WTC11 (cell line): ENCODE results near the gene NPTN. TPM values are rescaled to one million over a fixed set of nuclear protein-coding genes. Genes with fewer than 3 reads are reported as not detected.

Experiments used
- ATAC-seq: fragments of 200-7000 bp; cut with Tn5 transposase; 2 replicates; pipeline ENCODE4 v1.10.0; 2021; ENCODE audit warnings: mild to moderate bottlenecking, moderate library complexity
- CTCF ChIA-PET: fragments of 300-600 bp; sonication (Branson Sonifier 250); formaldehyde crosslinking; loops from one replicate; lab custom pipeline; 2021; ENCODE audit warnings: antibody characterized with exemption; lab: Charles Lee
- POLR2A ChIA-PET: fragments of 350-600 bp; sonication (Branson Sonifier 250); formaldehyde crosslinking; loops from one replicate; lab custom pipeline; 2021; ENCODE audit warnings: antibody characterized with exemption; lab: Charles Lee
- DNase-seq: peaks from one replicate; pipeline ENCODE4 v3.0.0; 2021; ENCODE audit warnings: low spot score
- H3K27ac Mint-ChIP-seq: 2 replicates; pipeline ENCODE4 v1.8.0; 2021; ENCODE audit warnings: mixed read lengths
- H3K27me3 Mint-ChIP-seq: 2 replicates; pipeline ENCODE4 v1.8.0; 2021; ENCODE audit warnings: low read depth, mild to moderate bottlenecking, moderate library complexity, mixed read lengths
- H3K36me3 Mint-ChIP-seq: 2 replicates; pipeline ENCODE4 v1.8.0; 2021; ENCODE audit warnings: mixed read lengths
- H3K4me1 Mint-ChIP-seq: 2 replicates; pipeline ENCODE4 v1.8.0; 2022; ENCODE audit warnings: mixed read lengths
- H3K4me3 Mint-ChIP-seq: 2 replicates; pipeline ENCODE4 v1.8.0; 2021; ENCODE audit warnings: mild to moderate bottlenecking, moderate library complexity, mixed read lengths
- H3K9me3 Mint-ChIP-seq: 2 replicates; pipeline ENCODE4 v1.8.0; 2021; ENCODE audit warnings: mixed read lengths
- ETV6 ChIP-seq: sonication (generic); formaldehyde crosslinking; IDR thresholded peaks from 2 replicates; pipeline ENCODE4 v1.8.1; 2022; ENCODE audit warnings: mild to moderate bottlenecking, missing genetic modification reagents
- FOXJ3 ChIP-seq: sonication (generic); formaldehyde crosslinking; IDR thresholded peaks from 2 replicates; pipeline ENCODE4 v1.9.0; 2021; ENCODE audit warnings: missing genetic modification reagents, mild to moderate bottlenecking, borderline replicate concordance
- GTF2I ChIP-seq: fragments of 250-450 bp; sonication (Bioruptor Pico); conservative IDR thresholded peaks from 2 replicates; pipeline ENCODE4 v1.4.0; 2021; ENCODE audit warnings: mild to moderate bottlenecking
- JAZF1 ChIP-seq: fragments of 250-450 bp; sonication (Bioruptor Pico); IDR thresholded peaks from 2 replicates; pipeline ENCODE4 v1.9.0; 2021; ENCODE audit warnings: moderate library complexity, mild to moderate bottlenecking, inconsistent platforms
- NR1H2 ChIP-seq: sonication (generic); formaldehyde crosslinking; IDR thresholded peaks from 2 replicates; pipeline ENCODE4 v1.9.0; 2021; ENCODE audit warnings: mild to moderate bottlenecking, moderate library complexity, missing genetic modification reagents
- NR2C2 ChIP-seq: sonication (generic); formaldehyde crosslinking; IDR thresholded peaks from 2 replicates; pipeline ENCODE4 v1.8.0; 2022; ENCODE audit warnings: mild to moderate bottlenecking, missing genetic modification reagents
- NR3C1 ChIP-seq: sonication (generic); formaldehyde crosslinking; conservative IDR thresholded peaks from 2 replicates; pipeline ENCODE4 v1.8.1; 2023; ENCODE audit warnings: low read depth, mild to moderate bottlenecking, missing genetic modification reagents
- PRRX2 ChIP-seq: fragments of 250-450 bp; sonication (Bioruptor Pico); IDR thresholded peaks from 2 replicates; pipeline ENCODE4 v1.8.0; 2021; ENCODE audit warnings: mild to moderate bottlenecking
- SMAD3 ChIP-seq: sonication (generic); formaldehyde crosslinking; IDR thresholded peaks from 2 replicates; pipeline ENCODE4 v1.8.0; 2022; ENCODE audit warnings: missing genetic modification reagents, mild to moderate bottlenecking, borderline replicate concordance
- TEAD4 ChIP-seq: sonication (generic); formaldehyde crosslinking; IDR thresholded peaks from 2 replicates; pipeline ENCODE4 v1.8.0; 2022; ENCODE audit warnings: mild to moderate bottlenecking, missing genetic modification reagents
- ZBTB21 ChIP-seq: sonication (generic); formaldehyde crosslinking; IDR thresholded peaks from 2 replicates; pipeline ENCODE4 v1.8.1; 2023; ENCODE audit warnings: mild to moderate bottlenecking, missing genetic modification reagents, borderline replicate concordance
- ZNF219 ChIP-seq: sonication (generic); formaldehyde crosslinking; IDR thresholded peaks from 2 replicates; pipeline ENCODE4 v1.8.0; 2023; ENCODE audit warnings: missing genetic modification reagents, mild to moderate bottlenecking, borderline replicate concordance
- ZNF671 ChIP-seq: fragments of 250-450 bp; sonication (Bioruptor Pico); IDR thresholded peaks from 2 replicates; pipeline ENCODE4 v1.8.0; 2021; ENCODE audit warnings: mild to moderate bottlenecking
- total RNA-seq: library from RNA; stranded (reverse); gene quantifications from 3 replicates; pipeline ENCODE4 v1.2.3, GENCODE V29; 2021
- TF ChIP-seq, protein P1 (sequence below): sonication (generic); formaldehyde crosslinking; IDR thresholded peaks from 2 replicates; pipeline ENCODE4 v1.8.1; 2023; ENCODE audit warnings: mild to moderate bottlenecking, moderate library complexity, missing genetic modification reagents
- TF ChIP-seq, protein P2 (sequence below): sonication (generic); formaldehyde crosslinking; IDR thresholded peaks from 2 replicates; pipeline ENCODE4 v1.8.0; 2022; ENCODE audit warnings: mild to moderate bottlenecking, missing genetic modification reagents
- TF ChIP-seq, protein P3 (sequence below): fragments of 250-450 bp; sonication (Bioruptor Pico); IDR thresholded peaks from 2 replicates; pipeline ENCODE4 v1.8.0; 2021; ENCODE audit warnings: mild to moderate bottlenecking
- TF ChIP-seq, protein P4 (sequence below): sonication (generic); formaldehyde crosslinking; IDR thresholded peaks from 2 replicates; pipeline ENCODE4 v1.8.1; 2023; ENCODE audit warnings: mild to moderate bottlenecking, missing genetic modification reagents, moderate library complexity
- TF ChIP-seq, protein P5 (sequence below): sonication (generic); formaldehyde crosslinking; IDR thresholded peaks from 2 replicates; pipeline ENCODE4 v1.8.0; 2022; ENCODE audit warnings: mild to moderate bottlenecking, missing genetic modification reagents
- TF ChIP-seq, protein P6 (sequence below): fragments of 250-450 bp; sonication (Bioruptor Pico); IDR thresholded peaks from 2 replicates; pipeline ENCODE4 v1.9.0; 2021; ENCODE audit warnings: mild to moderate bottlenecking, borderline replicate concordance
- TF ChIP-seq, protein P7 (sequence below): sonication (generic); formaldehyde crosslinking; conservative IDR thresholded peaks from 2 replicates; pipeline ENCODE4 v1.8.1; 2023; ENCODE audit warnings: mild to moderate bottlenecking, low read depth, missing genetic modification reagents, moderate library complexity

NPTN gene
- total RNA-seq, 1 experiment from 2014 or later, result 116 TPM

DNA sequence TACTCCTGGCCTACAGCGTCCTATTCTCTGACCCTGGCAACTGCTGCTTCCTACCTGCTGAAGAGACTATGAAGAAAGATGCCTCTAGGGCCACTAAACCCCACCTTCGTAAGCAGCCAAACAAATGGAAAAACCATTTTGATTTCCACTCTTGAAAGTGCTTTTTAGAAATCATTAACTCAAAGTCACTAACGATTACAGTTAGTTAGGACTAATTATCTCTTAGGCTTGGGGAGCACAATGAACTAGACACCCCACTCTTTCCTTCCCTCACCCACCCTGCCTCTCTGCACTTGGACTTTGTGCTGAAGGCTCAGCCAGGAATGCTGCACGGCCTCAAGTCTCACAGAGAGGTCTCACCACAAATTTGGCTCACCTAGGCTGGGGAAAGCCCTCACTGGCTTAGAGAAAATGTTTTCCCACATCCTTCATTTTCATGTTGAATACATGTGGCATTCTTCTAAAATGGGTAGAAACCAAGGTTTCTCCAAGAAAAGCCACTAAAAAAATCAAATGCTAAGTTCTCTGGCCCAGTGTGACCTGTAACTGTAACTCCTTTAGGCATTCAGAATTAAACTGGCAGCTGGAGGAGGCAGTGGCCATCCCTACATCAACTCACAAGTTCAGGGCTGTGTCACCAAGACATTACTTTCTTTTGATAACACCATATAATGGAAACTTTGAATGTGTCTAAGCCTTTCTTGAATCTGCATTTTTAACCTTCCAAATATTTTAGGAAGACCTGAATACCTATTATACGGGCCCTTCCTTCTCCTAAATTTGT is 47.1 kb downstream of the NPTN start (continued):
- TF ChIP-seq, protein P1, sequence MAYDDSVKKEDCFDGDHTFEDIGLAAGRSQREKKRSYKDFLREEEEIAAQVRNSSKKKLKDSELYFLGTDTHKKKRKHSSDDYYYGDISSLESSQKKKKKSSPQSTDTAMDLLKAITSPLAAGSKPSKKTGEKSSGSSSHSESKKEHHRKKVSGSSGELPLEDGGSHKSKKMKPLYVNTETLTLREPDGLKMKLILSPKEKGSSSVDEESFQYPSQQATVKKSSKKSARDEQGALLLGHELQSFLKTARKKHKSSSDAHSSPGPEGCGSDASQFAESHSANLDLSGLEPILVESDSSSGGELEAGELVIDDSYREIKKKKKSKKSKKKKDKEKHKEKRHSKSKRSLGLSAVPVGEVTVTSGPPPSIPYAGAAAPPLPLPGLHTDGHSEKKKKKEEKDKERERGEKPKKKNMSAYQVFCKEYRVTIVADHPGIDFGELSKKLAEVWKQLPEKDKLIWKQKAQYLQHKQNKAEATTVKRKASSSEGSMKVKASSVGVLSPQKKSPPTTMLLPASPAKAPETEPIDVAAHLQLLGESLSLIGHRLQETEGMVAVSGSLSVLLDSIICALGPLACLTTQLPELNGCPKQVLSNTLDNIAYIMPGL (CRISPR knock-in tag), result no peak
- TF ChIP-seq ZBTB21 (CRISPR knock-in tag) (no peak), ZNF219 (CRISPR knock-in tag) (no peak), GTF2I (CRISPR knock-in tag) (no peak)
- TF ChIP-seq, protein P2, sequence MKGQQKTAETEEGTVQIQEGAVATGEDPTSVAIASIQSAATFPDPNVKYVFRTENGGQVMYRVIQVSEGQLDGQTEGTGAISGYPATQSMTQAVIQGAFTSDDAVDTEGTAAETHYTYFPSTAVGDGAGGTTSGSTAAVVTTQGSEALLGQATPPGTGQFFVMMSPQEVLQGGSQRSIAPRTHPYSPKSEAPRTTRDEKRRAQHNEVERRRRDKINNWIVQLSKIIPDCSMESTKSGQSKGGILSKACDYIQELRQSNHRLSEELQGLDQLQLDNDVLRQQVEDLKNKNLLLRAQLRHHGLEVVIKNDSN (CRISPR knock-in tag), result no peak

DNA sequence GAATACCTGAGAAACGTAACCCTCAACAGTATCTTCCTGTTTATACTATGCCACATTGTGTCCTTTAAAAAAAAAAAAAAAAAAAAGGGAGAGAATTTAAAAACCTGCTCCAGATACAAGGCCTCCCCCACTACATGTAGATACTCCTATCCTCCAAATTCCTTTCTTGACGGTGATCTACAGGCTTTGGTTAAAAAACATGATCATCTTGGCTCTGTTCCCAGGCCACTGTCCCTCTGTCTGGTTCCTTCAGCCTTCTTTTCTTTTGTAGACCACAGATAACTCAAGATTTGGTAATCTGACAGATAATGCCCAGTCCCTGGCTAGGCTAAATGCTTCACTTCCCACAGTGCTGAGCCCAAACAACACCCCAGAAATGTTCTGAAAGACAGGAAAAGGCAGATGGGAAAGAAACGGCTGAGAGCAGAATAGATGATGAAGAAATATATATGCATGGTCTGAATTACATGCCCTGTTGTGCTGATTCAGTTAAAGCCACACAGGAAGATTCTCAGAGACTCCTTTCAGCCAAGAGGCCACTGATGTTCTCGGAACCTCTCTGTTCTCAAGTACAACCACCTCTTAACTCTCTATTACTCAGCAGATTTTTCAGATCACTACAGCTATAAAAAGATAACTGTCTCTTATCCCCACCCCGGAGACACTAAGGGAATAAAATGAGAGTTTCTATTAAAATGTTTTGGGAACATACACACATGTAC is 48.3 kb downstream of the NPTN start:
- Mint-ChIP-seq H3K4me3 (no peak overlapping the region), H3K27me3 (no peaks in the 10 kb centered on the region), H3K36me3 (peaks cover 62% of the 10 kb centered on the region), H3K9me3 (no peaks in the 10 kb centered on the region), H3K27ac (no peak overlapping the region), H3K4me1 (0 out of 2 replicates have a peak, but pooled peaks cover 3% of the 10 kb centered on the region)
- no peak for ATAC-seq
- TF ChIP-seq NR1H2 (CRISPR knock-in tag) (no peak), ETV6 (CRISPR knock-in tag) (no peak), SMAD3 (CRISPR knock-in tag) (no peak), JAZF1 (no peak), FOXJ3 (no peak), TEAD4 (CRISPR knock-in tag) (no peak), NR2C2 (CRISPR knock-in tag) (no peak), PRRX2 (CRISPR knock-in tag) (no peak), ZNF671 (CRISPR knock-in tag) (no peak), NR3C1 (CRISPR knock-in tag) (no peak), GTF2I (CRISPR knock-in tag) (no peak)
- TF ChIP-seq, protein P3, sequence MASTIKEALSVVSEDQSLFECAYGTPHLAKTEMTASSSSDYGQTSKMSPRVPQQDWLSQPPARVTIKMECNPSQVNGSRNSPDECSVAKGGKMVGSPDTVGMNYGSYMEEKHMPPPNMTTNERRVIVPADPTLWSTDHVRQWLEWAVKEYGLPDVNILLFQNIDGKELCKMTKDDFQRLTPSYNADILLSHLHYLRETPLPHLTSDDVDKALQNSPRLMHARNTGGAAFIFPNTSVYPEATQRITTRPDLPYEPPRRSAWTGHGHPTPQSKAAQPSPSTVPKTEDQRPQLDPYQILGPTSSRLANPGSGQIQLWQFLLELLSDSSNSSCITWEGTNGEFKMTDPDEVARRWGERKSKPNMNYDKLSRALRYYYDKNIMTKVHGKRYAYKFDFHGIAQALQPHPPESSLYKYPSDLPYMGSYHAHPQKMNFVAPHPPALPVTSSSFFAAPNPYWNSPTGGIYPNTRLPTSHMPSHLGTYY (CRISPR knock-in tag), result no peak
- TF ChIP-seq, protein P4, sequence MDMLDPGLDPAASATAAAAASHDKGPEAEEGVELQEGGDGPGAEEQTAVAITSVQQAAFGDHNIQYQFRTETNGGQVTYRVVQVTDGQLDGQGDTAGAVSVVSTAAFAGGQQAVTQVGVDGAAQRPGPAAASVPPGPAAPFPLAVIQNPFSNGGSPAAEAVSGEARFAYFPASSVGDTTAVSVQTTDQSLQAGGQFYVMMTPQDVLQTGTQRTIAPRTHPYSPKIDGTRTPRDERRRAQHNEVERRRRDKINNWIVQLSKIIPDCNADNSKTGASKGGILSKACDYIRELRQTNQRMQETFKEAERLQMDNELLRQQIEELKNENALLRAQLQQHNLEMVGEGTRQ, result no peak
- TF ChIP-seq, protein P5, sequence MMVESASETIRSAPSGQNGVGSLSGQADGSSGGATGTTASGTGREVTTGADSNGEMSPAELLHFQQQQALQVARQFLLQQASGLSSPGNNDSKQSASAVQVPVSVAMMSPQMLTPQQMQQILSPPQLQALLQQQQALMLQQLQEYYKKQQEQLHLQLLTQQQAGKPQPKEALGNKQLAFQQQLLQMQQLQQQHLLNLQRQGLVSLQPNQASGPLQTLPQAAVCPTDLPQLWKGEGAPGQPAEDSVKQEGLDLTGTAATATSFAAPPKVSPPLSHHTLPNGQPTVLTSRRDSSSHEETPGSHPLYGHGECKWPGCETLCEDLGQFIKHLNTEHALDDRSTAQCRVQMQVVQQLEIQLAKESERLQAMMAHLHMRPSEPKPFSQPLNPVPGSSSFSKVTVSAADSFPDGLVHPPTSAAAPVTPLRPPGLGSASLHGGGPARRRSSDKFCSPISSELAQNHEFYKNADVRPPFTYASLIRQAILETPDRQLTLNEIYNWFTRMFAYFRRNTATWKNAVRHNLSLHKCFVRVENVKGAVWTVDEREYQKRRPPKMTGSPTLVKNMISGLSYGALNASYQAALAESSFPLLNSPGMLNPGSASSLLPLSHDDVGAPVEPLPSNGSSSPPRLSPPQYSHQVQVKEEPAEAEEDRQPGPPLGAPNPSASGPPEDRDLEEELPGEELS (CRISPR knock-in tag), result no peak
- TF ChIP-seq, protein P6, sequence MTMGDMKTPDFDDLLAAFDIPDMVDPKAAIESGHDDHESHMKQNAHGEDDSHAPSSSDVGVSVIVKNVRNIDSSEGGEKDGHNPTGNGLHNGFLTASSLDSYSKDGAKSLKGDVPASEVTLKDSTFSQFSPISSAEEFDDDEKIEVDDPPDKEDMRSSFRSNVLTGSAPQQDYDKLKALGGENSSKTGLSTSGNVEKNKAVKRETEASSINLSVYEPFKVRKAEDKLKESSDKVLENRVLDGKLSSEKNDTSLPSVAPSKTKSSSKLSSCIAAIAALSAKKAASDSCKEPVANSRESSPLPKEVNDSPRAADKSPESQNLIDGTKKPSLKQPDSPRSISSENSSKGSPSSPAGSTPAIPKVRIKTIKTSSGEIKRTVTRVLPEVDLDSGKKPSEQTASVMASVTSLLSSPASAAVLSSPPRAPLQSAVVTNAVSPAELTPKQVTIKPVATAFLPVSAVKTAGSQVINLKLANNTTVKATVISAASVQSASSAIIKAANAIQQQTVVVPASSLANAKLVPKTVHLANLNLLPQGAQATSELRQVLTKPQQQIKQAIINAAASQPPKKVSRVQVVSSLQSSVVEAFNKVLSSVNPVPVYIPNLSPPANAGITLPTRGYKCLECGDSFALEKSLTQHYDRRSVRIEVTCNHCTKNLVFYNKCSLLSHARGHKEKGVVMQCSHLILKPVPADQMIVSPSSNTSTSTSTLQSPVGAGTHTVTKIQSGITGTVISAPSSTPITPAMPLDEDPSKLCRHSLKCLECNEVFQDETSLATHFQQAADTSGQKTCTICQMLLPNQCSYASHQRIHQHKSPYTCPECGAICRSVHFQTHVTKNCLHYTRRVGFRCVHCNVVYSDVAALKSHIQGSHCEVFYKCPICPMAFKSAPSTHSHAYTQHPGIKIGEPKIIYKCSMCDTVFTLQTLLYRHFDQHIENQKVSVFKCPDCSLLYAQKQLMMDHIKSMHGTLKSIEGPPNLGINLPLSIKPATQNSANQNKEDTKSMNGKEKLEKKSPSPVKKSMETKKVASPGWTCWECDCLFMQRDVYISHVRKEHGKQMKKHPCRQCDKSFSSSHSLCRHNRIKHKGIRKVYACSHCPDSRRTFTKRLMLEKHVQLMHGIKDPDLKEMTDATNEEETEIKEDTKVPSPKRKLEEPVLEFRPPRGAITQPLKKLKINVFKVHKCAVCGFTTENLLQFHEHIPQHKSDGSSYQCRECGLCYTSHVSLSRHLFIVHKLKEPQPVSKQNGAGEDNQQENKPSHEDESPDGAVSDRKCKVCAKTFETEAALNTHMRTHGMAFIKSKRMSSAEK, result no peak
- TF ChIP-seq, protein P7, sequence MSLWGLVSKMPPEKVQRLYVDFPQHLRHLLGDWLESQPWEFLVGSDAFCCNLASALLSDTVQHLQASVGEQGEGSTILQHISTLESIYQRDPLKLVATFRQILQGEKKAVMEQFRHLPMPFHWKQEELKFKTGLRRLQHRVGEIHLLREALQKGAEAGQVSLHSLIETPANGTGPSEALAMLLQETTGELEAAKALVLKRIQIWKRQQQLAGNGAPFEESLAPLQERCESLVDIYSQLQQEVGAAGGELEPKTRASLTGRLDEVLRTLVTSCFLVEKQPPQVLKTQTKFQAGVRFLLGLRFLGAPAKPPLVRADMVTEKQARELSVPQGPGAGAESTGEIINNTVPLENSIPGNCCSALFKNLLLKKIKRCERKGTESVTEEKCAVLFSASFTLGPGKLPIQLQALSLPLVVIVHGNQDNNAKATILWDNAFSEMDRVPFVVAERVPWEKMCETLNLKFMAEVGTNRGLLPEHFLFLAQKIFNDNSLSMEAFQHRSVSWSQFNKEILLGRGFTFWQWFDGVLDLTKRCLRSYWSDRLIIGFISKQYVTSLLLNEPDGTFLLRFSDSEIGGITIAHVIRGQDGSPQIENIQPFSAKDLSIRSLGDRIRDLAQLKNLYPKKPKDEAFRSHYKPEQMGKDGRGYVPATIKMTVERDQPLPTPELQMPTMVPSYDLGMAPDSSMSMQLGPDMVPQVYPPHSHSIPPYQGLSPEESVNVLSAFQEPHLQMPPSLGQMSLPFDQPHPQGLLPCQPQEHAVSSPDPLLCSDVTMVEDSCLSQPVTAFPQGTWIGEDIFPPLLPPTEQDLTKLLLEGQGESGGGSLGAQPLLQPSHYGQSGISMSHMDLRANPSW (CRISPR knock-in tag), result no peak
- ChIA-PET CTCF (no interaction called here), POLR2A (no interaction called here)
- no peak for DNase-seq
